GM19023 (cell line): ENCODE data around the gene HOXA11.

Experiments
- ATAC-seq: cut with Tn5 transposase; IDR thresholded peaks from one replicate; pipeline ENCODE4 v1.9.1; 2021; ENCODE audit warnings: mild to moderate bottlenecking, moderate library complexity; ENCODE audit not compliant: unreplicated experiment

The HOXA11 gene

DNA sequence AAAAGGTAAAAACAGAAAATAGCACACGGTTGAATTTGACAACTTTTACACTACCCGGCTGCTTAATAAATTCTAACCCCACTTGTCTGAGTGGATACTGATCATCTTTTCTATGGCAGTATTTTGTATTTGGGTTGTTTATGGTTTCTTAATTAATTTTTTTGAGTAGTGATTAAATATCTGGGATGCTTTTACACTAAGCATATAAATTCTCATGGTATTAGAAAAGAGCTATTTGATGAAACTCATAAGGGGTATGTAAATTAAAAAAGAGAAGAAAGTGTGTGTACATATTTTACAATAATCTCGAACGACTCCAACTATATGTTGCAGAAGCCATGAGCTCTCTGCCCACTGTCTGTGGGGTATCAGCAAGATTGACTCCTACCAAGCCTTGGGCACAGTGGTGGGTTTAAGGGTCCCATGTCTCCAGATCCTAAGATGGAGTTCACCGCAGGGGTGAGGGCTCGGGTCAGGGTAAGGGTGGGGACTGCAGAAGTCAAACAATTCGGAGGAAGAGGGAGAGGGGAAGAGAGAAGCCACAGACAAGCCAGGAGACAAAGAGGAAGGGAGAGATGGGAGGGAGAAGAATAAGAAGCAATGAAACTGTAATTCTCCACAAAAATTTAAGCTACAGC is 22.4 kb upstream of the HOXA11 start:
- no peak for ATAC-seq

DNA sequence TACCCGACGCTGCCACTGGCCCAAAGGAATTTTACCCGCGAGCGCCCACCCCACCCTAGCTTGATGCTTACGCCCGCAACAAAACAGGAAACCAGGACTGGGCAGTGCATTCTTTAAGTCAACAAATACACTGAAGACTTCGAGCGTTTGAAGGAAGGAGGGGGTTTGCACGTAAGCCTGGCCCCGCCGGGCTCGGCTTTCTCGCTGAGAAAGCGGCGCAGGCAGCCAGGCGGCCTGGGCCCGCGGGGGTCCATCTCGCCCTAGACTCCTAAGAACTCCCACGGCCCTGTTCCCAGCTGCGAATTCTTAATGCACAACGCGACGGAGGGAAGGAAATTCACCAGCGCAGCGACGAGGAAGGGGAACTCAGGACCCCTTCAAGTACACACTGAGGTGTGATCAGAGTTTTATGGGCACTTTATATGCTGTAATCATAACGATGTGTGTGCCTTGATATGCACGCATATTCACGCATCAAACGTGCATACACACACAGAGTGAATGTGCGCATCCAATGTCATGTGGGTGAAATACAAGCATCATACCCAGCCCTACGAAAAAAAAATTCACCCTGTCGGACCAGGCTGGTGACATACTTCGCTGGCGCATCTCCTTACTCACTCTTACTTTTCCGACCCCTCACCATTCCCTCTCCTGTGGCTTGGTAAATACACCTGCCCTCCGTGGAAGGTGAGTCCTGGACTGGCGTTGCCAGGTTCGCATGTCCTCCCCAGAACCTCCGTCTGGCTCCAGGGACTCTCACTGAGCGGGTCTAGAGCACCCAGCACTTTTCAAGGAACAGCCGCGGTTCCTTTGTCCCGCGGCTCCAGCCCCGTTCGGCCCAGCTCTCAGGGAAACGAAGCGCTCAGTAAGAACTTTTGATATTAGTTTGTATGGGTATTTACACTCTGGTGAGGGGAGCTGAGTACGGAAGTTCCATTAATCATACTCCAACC is 20.6 kb upstream of the HOXA11 start:
- ATAC-seq, result no peak

DNA sequence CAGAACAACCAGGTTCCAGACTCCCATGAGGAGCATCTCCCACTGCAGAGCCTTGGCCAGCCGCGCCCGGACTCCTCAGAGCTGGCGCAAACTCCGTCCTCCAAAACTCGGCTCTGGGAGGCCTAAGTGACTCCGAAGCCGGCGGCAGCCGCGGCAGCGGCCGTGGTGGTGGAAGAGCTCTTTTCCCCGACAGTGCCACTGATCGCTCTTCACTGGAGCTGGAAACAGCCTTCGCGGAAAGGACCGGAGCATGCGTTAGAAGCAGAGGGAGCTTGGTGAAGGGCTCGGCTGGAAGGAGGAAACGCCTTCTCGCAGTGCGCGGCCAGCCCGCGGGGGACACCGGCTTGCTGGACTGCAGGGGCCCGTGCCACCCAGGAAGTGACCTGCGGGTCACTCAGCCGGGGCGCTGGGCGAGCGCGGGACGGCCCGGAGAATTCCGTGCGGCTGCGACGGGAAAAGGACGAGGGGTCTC is 19.9 kb upstream of the HOXA11 start:
- ATAC-seq, result no peak

DNA sequence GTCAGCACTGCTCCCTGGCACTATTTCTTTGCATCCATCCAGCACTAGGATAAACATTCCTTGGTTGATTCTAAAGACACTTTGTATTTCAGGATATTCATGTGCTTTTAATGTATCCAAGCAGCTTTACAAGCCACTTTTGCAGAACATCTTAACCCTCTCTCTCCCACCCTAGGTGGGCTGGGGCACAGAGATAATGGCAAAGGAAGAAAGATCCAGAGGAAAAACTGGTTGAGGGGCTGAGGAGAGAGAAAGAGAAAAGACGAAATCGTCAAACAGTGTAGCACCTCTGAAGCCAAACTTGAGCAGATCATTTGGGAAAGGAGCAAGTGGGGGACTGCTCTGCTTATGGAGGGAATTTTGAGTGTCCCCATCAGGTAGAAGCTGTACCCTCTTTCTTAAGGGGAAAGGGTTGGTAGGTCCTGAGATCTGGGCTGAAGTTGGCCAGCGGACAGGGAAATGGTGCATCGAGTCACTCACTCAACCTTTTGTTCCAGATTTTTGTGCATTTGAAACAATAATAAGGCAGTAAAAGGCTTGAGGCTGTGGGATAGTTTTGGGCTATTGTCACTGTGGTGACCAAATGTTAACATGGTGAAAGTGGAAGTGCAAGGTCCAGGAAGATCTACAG is 19.0 kb upstream of the HOXA11 start:
- no peak for ATAC-seq

DNA sequence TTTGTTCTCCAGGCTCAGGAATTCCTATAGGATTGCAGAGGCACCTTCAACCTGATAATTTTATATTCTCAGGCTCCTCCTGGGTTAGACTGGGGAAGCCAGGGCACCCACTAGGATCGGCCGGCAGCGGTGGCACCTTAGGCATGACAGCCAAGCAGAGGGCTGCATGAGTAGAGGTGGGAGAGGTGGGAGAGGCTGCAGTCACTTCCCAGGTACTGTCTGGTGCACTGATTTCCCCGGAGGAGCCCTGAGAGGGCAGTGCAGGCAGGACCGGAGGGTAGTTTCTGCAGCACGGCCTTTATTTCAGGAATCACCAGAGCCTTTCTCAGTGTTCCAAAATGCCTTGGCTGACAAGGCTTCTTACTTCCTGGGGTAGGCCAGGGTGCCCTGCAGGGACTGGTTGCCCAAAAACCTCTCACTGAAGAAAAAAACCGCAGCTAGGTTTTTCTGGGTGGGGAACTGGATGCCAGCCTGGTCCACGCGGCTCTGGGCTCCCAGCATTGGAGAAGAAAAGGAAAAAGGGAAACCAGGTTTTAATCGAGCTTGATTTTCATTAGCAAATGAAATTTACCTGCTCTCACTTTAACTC is 18.4 kb upstream of the HOXA11 start:
- no peak for ATAC-seq

DNA sequence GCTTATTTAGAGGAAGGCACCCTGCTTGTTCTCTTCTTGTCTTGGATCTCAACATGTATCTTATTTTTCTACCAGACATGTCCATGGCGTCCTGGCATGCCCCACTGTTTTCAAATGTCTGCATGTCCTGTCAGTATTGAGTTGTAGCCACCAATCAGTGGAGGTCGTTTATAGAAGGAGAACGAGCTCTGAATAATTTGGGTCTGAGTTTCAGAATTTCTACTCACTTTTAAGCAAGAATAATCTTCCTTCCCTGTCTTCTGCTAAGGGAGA is 17.8 kb upstream of the HOXA11 start:
- ATAC-seq, result no peak

DNA sequence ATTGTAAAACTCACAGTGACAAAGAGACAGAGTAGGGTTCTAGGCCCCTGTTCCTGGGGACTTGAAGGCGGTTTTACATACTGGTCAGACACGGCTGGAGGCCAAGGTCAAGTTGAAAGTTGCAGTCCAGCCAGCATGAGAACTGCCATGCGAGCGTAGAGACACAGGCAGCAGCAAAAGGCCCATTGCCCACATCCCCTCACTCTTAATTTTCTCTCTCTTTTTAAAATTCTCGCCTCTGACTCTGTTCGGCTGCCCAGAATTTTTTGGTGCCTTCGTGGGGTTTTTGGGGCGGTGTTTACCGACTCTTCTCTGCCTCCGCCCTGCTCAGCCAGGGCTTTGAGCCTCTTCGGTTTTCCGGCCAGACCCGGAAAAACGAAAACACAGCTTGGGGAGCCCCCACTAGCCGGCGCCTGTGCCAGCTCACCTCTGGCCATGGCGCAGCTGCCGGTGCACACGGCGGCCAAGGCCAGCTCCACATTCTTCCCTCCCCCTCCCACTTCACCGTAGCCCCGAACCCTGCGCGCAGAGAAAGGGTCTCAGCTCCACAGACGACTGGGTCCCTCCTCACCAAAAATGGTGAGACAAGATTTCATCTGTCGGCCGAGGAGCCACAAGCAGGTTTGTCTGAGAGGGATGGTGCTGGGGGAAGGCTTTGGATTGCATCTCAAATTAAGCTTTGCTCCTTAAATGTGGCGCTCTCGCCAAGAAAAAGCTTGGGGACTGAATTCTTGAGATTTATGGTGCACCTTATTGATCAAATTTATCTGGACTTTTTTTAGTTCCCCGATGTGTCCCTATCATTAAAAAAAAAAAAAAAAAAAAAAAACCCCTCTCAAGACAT is 17.2 kb upstream of the HOXA11 start:
- no peak for ATAC-seq

DNA sequence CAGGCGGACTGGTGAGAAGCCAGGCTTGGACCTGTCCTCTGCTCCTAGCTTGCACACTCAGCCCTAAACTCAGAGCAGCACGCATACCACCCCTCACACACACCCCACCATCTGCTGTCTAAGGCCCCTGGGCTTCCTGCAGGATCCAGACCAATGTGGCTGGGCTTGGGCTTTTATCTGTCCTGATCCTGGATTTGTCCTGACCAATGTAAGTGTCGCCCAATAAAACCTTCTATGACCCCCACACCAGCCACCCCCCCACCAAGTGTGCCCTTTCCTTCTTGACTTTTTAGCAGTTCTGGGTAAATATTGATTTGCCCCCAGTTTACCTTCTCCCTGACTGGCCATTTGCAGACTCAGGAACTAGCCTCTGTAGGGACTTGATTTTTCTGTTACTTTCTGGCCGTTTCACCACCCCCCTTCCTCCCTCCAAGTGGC is 16.6 kb upstream of the HOXA11 start:
- no peak for ATAC-seq

DNA sequence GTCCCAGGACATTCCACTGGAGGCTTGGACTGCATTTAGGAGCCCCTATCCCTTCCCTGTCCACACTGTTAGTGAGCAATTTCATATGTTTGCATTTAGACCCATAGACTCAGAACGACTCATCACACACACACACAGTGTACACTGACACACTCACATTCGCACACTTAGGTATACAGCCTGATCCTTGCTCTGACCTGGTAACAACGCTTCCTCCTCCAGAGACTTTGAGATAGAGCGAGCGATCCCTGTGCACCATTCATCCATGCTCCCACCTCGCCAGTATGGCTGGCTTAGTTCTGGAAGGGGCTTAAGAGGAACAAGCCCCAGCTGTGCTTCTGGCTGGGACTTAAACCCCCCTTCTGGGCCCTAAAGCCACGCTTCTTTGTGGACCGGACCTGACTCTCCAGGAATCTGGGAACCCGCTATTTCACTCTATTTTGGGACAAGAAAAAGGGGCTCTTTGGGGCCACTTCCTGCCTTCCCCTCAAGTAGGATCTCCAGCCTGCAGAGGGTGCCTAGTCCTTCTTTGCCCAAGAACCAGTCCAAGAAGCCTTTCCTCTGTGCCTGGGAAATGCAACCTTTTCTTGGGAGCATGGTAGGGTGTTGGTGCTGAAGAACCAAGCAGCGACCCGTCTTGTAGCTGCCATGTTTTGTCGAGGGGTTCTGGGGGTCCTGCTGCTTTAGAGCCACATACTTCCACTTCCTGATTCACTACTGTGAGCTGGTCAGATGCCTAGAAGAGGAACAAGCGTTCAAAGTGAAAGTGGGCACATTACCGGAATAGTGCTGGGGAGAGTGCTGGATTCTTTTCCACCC is 15.9 kb upstream of the HOXA11 start:
- no peak for ATAC-seq

DNA sequence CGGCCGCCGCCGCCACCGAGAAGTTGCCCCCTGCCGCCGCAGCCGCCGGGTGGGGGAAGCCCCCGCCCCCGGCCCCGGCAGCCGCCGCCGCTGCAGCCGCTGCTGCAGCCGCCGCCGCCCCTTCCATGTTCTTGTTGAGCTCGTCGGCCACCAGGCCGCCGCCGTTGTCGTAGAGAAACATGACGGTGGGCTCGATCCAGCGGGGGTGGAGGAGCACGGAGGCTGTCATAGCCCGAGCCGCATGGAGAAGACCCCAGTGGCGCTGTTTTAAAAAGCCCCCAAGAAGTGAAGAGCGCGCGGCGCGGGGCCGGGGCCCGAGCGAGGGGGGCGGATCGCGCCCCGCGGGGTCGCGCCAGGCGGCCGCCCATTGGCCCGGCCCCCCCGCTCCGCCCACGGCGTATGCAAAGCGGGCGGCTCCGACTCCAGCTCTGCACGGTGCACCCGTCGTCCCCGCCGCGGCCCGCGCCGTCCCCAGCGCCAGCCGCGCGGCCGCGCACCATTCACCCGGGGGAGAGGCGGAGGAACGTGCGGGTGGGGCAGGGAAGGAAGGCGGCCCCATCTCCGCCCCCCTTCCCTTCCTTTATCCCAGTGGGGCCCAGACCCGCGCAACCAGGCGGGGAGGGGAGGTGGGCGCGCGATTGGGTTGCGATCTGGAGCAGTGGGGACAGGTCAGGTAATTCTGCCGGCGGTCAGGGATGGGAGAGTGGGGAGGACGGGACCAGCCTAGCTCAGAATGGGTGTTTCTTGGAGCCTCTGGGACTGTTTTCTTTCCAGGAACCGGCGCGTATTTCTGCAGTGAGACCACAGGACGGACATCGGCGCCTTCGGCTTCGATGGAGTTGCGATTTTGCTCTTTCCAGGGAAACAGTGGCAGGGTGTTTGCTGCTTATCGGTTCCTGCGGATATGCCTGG is 15.1 kb upstream of the HOXA11 start, which contains the start of gene HOXA13:
Gene HOXA13 (minus strand): TSS at position 243 of the 912 bp plus-strand sequence. CDS start 14 bp downstream, at position 229.
- no peak for ATAC-seq

DNA sequence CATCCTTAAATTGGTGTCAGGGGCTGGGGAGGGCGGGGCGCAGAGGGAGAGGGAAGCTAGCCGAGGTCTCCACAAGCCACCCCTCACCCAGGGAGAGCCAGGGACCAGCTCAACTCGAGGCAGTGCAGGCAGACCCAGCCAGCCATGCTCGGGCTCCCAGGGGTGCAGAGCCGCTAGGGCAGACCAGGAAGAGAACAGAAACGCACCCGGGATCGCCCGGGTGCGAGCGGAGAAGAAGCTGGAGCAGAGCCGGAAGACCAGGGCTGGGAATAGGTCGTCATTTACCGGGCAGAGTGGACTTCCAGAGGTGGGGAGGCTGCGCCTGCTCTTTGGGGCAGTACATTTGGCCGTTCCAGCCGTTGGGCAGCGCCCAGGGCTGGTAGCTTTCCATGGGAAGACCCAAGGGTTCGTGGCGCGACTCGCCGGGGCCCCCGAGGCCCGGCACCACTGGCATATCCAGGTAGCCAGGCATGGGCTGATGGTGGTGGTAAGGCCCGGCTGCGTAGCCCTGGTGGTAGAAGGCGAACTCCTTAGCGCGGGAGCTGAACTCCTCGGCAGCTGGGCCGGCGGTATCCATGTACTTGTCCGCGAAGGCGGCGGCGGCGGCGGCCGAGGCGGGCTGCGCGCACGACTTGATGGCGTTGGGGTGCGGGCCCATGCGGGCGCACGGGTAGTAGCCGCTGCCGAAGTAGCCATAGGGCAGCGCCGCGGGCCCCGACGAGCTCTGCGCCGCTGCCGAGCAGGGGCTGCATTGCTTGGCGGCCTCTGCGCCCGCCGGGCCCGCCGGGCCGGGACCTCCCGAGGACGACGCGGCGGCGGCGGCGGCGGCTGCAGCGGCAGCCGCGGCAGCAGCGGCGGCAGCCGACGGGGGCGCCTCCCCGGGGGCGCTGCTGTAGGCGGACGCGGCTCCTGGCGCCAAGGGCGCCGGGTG is 14.1 kb upstream of the HOXA11 start:
- ATAC-seq, result no peak

DNA sequence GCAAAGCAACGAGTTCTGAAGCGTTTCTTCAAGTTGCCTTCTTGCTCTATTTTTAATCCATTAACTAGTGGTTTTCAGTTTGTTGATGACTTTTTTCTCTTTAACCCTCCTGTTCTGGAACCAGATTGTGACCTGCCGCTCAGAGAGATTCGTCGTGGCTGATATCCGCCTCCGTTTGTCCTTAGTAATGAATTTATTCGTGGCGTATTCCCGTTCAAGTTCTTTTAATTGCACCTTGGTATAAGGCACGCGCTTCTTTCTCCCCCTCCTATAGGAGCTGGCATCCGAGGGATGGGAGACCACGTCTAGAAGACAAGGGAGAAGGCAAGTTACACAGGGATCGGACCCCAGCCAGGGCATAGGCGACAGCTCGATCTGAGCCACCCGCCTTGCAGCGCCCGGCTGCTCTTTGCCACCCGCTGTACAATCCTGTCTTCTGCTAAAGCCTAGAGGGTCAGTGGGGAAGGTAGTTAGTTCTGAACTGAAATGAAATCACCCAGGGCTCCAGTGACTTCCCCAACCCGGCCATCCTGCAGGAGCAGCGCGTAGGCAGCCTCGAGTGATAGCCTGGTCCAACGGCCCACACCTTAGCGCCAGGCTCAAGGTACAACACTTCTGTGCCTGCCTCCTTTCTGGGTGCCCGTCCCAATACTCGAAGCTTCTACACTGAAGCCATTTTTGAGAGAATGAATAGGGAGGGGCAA is 13.3 kb upstream of the HOXA11 start:
- no peak for ATAC-seq

DNA sequence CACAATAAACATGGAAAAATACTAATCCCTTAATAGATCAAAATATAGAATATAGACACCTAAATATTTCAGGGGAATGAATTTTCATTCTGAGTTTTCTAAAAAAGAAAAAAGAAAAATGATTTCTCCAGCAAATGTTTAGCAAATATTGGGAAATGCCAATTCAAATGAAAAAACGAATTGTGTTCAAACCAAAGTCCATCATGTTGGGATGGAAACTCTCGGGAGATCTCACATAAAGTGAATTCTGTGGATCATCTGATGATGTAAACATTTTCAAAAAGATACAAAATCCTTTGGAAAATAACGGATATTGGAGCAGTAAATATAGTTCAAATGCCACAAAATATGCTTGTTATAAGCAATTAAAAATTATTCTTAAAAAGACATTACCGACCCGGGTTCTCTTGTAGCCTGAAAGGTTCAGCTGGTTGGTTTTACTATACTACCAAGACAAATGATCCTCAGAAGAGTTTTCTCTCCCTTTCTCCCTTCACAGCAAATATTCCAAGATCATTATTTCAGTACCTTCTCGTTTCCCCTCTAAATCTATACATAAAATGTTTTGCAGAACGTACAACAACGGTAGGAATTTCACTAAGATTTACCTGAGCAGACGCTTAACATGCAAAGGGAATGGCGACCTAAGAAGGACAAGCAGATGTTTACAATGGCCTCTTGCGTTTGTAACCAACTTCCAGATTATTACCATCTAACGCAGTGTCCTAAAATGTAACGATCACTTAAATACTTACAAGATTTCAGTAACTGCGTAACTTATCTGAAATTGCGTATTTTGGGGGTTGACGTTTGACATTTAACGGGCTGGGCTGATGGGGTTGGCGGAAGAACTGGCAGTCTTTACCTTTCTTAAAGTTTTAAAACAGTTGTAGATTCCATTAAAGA is 12.4 kb upstream of the HOXA11 start:
- no peak for ATAC-seq

DNA sequence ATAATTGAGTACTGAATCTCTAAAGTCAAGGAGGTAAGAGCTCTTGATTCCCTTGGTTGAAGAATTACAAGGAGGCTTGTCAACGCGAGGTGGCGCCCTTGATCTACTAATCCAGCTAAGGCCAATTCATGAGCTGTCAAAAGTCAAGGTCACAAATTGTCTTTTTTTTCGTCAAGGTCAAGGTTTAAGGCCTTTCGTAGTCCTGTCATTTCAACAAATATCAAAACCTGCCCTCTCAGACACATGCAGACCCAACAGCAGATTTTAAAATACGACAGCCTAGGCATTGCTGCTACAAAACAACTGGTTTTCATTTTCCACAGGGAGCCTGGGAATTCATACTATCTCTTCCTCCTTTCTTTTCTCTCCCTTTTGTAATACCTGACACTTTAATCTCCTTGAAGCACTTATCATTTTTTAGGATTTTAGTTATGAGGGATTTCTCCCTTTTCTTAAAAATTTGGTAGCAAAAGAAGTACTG is 11.3 kb upstream of the HOXA11 start:
- no peak for ATAC-seq

DNA sequence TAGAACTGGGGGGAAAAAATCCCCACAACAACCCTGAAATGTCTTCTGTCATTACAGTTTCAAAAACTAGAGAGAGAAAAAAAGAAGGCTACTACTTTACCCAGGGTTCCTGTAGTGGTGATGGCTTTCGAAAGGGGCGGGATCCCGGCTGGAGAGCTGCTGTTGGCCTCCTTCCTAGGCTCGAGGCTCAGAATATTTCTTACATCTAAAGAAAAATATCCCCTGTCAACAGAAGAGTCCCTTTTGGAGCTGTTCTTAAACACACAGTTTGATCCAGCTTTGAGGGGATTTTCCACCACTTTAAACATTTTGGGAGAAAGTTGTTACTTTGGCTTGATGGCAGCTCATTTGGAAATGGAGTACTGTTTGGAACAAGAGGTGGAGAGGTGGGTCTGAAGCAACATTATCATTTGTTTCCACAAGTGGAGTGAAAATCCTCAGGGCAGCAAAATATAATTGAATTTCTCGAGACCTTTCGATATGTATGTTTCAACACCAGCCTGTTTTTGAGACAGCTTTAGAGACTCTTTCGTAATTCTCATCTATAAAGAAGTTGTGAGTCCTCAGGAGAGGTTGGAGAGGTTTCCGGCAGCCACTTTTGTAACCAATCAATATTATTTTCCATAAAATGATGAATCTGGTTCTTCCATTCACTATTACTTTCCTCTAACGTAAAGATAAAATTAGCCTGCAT is 9.8 kb upstream of the HOXA11 start:
- no peak for ATAC-seq
